GM11168 (cell line): Measurements from ENCODE around the gene DNAI2.

ENCODE experiments used
- in situ Hi-C: fragments of 300-500 bp; cut with MboI; formaldehyde crosslinking; loops from one replicate; pipeline ENCODE4 v1.12.0; 2022; ENCODE audit warnings: low sequenced_read_pairs; ENCODE audit not compliant: unreplicated experiment

The DNAI2 gene

DNA sequence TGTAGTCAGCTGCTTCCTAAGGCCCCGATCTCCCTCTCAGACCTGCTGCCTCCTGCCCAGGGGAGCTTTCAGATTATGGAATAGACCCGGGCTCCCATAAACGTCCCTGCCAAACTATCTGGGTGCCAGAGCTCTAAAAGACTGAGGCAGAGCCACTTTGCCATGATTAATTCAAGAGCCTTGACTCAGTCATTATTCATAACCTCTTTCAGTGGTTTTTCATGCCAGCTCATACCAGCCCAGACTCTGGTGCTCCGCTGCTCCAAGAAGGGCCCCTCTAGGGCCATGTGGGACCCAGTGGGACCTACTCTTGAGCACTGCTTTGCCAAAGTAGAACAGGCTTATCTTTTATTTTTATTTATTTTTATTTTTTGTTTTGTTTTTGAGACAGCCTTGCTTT lies 23.9 kb downstream of the DNAI2 start:
- in situ Hi-C loops = no loop called here

DNA sequence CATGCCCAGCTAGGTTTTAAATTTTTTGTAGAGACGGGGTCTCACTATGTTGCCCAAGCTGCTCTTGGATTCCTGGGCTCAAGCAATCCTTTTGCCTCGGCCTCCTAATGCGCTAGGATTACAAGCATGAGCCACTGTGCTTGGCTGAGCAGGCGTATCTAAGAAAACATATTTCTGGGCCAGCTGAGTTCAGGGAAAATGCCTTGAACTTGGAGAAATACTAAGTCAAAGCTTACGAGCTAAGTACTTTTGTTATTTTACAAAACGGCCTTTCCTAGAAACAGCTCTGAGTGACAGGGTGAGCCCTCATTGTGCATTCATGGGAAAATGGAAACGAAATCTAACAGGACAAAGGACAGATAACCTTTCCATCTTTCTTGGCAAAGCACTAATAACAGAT lies 24.7 kb downstream of the DNAI2 start:
- in situ Hi-C loops = no loop called here

DNA sequence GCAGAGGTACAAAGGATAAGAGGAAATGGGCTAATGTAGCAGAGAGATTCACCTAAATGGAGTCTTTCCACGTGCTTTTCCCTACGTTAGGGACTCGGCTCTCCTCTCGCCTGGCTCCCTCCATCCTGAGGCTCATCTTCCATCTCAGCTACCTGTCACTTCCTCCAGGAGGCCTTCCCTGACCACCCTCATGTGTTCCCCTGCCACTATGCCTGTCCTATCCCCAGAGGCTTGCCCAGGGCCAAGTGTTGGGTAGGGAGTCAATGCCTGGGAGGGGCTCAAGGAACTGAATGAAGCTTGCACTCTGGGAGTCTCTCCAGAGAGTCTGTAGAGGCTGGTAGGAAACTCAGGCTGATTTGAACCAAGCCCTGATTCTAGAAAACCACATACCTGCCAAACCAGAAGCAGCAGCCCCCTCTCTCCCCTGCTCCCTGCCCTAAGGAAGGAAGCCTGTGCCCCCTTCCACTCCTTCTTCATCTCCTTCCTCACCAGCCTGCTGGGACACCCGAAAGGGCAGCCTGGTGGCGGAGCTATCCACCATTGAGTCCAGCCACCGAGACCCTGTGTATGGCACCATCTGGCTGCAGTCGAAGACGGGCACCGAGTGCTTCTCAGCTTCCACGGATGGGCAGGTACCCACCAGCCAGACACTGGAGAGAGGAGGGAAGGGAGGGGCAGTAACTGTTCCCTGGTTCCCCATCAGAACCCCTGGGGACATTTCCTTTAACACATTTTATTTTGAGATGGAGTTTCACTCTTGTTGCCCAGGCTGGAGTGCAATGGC lies 25.4 kb downstream of the DNAI2 start:
- in situ Hi-C loops = loop anchor here (10.0 kb wide), 1 partner anchor 55 kb away; no protein-coding TSS in a partner anchor

DNA sequence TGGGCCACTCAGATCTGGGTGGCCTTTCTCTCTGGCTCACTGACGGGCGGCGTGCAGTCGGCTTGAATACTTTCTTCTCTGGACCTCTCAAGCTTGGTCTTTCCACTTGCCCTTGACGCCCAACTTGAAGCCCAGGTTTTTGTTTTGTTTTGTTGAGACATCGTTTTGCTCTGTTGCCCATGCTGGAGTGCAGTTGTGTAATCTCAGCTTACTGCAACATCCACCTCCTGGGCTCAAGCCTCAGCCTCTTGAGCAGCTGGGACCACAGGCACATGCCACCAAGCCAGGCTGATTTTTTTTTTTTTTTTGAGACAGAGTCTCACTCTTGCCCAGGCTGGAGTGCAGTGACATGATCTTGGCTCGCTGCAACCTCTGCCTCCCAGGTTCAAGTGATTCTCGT lies 29.3 kb downstream of the DNAI2 start:
- in situ Hi-C loops = loop anchor here (10.0 kb wide), 1 partner anchor 51 kb away; no protein-coding TSS in a partner anchor

DNA sequence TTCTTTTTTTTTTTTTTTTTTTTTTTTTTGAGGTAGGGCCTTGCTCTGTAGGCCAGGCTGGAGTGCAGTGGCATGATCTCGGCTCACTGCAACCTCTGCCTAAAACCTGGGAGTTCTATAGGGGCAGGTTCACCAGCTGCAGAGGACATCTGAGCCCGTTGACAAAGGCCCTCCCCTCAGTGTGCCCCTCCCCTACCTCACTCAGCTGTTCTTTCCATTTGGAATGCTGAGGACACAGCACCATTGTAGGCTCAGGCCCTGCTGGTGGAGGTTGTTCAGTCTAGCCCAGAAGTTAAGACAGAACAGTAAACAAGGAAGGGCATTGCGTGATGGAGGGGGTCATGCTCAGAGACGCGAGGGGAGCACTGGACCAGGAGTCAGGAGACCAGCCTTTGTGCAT lies 30.1 kb downstream of the DNAI2 start:
- in situ Hi-C loops = loop anchor here (10.0 kb wide), 1 partner anchor 51 kb away; no protein-coding TSS in a partner anchor

DNA sequence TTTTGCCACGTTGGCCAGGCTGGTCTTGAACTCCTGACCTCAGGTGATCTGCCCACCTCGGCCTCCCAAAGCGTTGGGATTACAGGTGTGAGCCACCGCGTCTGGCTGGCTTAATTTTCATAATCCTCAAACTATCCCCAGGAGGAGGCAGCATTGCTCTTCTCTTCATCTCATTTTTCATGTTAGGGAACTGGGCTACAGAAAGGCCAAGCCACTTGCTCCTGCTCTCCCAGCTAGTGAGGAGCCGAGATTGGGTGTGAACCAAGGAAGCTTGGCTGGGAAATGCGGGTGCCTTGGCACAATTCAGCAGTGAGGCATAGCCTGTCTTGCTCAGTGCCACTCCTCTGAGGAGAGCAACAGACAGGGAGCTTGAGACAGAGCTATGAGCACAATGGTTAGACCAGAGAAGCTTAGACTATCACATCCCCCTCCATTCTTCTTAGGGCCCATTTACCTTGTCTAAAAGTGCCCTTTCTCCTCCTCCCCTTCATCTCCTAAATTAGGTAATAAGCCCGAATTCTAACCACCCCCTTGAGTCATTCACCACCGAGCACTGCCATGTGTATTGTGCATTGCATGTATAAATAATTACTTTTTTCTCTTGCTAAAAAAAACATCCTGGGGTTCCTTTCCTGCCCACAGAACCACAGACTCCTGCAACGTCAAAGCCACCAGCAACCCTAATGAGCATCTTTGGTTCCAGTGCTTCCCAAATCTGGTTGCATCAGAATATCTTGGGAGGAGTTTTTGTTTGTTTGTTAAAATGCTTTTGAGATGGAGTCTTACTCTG lies 32.0 kb downstream of the DNAI2 start:
- in situ Hi-C loops = loop anchor here (10.0 kb wide), 1 partner anchor 49 kb away; no protein-coding TSS in a partner anchor

DNA sequence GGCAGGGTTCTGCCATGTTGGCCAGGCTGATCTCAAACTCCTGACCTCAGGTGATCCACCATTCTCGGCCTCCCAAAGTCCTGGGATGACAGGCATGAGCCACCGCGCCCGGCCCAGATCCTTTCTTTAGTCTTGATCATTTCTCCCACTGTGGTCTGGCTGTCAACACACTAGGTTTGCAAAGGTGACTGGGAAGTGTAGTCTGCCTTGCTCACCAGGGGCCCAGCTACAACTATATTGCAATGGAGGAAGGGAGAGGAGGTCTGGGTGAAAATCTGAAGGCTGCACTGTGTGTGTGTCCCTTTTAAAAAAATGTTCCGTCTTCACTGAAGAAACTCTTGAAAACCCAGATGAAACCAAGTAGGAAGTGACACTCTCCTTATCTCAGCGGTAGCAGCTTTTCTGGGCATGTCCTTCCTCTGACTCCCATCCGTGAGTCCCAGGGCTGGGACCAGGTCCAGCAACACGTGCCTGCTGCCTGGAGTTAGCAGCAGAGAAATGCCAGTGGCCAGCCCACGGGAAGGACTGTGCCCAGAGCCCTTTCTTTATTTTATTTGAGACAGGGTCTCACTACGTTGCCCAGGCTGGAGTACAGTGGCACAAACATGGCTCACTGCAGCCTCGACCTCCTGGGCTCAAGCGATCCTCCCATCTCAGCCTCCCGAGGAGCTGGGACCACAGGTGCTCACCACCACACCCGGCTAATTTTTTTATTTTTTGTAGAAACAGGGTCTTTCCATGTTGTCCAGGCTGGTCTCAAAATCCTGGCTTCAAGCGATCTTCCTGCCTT lies 34.1 kb downstream of the DNAI2 start:
- in situ Hi-C loops = loop anchor here (10.0 kb wide), 1 partner anchor 47 kb away; no protein-coding TSS in a partner anchor

DNA sequence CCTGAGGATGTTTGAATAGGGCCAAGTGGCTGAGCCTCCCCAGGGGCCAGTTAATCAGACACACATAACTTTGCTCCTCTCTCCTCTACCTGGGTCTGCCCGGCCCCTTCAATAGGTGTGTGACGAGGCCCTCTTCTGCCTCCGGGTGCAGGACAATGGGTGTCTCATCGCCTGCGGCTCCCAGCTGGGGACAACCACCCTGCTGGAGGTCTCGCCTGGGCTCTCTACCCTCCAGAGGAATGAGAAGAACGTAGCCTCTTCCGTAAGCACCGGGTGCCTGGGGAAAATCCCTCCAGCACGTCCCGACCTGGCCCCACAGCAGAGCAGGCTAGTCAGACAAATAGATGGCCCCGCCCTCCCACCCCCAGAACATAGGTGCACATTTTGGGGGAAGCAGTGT lies 35.9 kb downstream of the DNAI2 start:
- in situ Hi-C loops = loop anchor here (10.0 kb wide), 1 partner anchor 45 kb away; no protein-coding TSS in a partner anchor

DNA sequence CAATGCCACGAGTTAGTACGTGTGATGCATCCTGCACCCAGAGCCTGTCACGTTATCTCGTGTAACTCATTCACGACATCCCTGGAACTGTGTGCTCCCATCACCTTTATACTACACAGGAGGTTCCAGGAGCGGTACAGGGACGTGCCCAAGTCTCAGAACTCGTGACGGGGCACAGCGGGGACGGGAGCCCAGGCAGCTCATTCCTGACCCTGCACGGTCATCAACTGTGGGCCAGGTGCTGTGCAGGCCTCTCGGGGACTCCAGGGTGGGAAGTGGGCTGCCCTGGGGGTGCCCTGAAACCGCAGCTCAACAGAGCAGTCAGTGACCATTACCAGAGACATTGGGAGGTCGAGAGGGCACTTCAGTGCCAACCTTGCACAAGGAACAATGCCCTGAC lies 40.8 kb downstream of the DNAI2 start:
- in situ Hi-C loops = no loop called here

DNA sequence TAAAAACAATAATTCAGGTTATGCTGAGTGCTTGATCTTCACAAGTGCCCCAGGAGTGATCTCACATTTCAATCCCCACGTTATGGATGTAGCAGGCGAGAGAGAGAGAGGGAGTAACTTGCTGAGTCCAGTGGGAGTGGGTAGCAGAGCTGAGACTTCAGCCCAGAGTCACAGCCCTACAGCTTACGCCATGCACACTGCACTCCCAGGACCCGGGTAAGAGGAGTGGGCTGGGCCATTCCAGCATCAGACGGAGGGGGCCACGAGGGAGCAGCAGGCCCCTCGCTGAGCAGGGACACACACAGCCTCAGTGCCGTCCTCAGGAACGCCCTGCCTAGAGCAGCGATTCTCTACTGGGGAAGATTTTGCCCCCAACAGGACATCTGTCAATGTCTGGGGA lies 42.2 kb downstream of the DNAI2 start:
- in situ Hi-C loops = no loop called here

DNA sequence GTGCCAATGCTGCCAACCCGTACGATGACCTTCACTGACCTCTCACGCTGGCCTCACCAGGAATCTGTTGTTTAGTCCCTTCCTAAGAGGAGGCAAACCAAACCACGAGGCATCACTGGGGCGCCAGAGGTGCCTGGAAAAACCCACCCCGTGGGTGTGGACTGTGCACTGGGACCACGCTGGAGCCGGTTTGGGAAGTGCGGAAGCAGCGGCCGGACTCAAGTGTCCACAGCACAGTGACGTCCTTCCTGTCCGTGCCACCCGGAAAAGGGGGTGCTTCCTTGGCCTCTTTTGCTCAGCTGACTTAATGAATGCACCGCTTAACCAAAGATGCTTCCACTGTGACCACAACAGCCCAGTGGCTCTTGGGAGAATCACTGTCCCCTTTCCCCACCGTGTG lies 43.0 kb downstream of the DNAI2 start:
- in situ Hi-C loops = no loop called here

DNA sequence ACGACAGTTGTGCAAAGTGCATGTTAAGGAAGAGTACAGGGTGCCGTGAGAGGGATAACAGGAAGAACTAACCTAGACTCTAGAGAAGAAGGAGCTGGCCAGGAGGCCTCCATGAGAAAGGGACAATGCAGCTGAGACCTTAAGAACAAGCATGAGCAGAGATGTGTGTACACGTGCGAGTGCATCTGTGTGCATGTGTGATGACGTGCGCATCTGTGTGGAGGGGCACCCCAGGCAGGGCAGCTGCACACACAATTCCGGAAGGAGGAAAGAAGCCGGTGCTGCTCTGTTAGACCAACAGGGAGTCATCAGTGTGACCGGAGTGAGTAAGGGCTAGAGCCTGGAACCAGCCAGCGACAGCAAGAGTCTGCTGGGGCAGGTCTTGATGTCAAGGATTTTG lies 44.4 kb downstream of the DNAI2 start:
- in situ Hi-C loops = no loop called here

DNA sequence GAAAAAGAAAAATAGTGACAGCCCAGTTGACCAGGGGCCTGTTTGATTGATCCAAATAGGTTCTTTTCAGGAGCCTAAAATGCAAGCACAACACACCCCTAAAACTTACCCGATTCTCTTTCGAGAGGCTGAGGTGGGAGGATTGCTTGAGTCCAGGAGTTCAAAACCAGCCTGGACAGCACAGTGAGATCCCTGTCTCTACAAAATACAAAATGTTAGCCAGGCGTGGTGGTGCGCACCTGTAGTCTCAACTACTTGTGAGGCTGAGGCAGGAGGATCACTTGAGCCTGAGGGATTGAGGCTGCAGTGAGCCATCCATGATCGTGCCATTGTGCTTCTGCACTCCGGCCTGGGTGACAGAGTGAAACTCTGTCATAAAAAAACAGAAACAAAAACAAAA lies 50.5 kb downstream of the DNAI2 start:
- in situ Hi-C loops = no loop called here

DNA sequence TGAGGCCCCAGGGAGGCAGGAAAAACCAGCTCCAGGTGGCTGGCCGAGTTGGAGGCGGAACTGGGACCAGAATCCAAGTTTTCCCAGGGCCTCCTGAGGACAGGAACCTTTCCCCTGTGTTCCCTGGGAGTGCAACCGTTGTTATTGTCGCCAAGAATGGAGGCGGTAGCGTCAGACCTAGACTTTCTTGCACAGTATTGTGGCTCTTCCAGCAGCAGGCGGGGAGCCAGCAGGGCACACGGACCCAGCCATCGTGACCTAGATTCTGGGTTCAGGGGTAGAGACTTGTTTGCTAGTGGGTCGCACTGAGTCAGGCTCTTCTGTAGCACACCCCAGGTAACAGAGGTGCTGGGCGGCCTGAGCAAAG lies 51.3 kb downstream of the DNAI2 start:
- in situ Hi-C loops = no loop called here

DNA sequence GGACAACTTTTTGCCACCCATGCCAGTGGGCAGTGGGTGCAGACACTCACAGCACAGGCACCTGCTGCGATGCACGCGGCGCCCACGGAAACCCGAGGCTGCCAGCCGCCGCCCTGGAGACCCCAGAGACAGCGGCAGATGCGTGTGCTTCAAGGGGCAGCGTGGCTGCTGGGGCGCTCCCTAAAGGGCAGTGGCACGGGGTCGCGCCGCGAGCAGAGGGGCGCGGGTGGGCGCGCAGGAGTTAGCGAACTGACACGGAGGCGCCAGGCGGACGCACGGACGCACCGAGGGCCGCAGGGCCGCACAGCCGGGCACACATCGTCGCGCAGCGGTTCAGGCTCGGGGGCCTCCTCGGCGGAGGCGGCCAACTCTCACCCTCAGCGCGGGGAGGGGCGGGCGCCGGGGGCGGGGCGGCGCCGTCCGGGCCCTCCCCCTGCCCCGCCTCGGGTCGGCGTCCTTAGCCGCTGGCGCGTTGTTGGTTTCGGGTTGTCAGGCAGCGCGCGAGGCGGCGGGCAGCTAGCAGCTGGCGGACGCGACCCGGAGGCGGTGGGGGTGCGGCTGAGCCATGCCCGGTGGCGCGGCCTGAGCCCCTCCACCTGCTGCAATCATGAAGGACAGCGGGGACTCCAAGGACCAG lies 51.8 kb downstream of the DNAI2 start, which contains the start of gene KIF19:
TSS of gene KIF19 (plus strand) at position 484 of the 637 bp plus-strand sequence. CDS start at position 608, 124 bp downstream.
- in situ Hi-C loops = no loop called here

DNA sequence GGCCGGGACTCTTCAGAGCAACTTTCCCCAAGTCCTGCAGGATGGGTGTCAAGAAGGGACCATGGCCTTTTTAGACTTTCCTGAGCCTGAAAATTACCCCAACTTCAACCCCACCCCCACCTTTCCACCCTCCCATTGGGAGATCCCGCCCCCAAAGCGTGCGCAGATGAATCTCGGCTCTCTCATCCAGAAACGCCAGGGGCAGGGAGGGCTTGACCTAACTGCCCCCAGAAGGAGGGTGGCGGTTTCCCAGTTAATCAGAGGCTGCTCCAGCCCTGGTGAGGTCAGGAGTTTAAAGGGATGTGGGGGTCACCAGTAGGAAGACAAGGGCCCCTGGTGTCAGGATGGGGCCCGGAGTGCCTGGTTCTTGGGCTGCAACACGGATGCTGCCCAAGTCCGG lies 52.5 kb downstream of the DNAI2 start:
- in situ Hi-C loops = no loop called here

DNA sequence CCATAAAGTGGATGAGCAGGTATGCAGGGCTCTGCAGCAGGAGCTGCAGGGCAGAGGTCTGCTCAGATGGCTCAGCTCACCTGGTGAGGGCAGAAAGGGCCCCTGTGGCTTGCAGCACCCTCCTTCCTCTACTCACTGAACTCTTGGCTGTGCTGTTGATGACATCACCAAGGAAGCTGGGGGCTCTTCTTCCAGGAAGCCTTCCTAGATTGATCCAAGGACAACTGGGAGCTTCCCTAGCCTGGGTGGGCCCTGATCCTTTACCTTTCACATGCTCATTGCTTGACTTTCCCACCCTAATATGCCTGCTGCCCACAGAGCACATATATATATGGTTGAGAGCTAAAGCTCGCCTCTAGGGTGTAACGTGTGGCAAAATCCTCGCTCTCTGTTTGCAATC lies 54.5 kb downstream of the DNAI2 start:
- in situ Hi-C loops = no loop called here

DNA sequence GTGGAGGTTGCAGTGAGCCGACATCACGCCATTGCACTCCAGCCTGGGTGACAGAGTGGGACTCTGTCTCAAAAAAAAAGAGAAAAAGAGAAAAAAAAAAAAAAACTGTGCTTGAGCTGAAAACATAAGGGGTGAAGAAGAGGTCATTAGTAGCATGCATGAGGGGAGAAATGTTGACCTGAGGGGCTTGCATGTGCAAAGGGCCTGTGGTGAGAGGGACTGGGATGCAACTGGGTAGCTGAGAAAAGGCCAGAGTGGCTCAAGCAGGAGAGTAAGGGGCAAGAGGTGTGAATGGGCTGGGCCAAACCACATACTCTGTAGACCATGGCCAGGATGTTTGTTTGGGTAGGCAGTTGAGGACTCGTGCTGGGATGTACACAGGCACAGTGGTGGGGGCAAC lies 55.3 kb downstream of the DNAI2 start:
- in situ Hi-C loops = no loop called here

DNA sequence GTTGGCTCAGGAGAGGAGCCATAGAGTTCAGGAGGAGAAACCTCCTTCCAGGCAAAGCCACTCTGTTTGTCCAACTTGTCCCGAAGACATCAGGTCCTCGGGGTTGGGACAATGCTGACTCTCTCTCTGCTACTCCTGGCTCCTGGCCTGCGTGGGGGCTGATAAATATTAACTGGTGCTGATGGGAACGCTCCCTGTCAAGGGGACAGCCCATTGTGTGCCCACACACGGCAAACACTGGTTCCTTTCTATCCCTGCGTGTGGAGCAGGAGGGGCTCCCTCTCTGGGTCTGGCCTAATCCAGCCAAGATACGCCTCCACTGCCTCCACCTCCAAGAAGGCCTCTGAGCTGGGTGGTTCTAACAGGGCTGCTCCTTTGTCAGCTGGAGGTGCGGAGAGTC lies 56.4 kb downstream of the DNAI2 start:
- in situ Hi-C loops = no loop called here

DNA sequence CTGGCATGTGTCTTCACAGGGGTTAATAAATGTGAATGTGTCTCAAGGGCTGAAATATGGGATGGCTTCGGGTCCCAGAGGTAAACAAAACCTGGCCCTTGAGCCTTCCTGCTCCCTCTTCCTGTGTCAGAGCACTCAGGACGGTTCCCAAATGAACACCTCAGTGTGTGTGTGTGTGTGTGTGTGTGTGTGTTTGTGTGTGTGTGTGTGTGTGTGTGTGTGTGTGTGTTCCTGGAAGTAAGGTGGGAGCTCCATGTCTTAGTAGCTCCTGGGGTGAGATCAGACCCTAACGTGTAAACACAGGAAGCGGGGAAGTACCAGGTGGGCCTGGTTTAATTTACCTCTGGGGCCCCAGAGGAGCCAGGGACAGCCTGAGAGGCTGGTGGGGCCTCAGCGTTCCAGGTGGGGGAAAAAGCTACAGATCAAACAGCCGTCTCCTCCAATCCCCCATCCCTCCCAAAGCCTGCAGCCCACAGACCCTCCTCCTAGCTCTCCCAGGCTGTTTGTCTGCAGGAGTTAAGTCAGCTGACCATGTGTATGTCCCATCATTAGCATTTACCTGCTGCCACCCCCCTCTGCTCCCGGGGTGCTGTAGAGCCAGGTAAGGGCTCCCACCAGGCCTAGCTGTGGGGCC lies 58.1 kb downstream of the DNAI2 start:
- in situ Hi-C loops = no loop called here
